PC-9 (cell line): Measurements from ENCODE around the gene NPSR1.

Experiments
- EZH2 ChIP-seq: fragments of 200-600 bp; sonication (generic); IDR thresholded peaks from 2 replicates; pipeline ENCODE4 v1.8.0; 2017; ENCODE audit warnings: antibody characterized with exemption, low read depth
- TF ChIP-seq, protein P1 (sequence below): fragments of 200-600 bp; sonication (generic); conservative IDR thresholded peaks from 2 replicates; pipeline ENCODE4 v1.6.1; 2017; ENCODE audit warnings: mixed run types, antibody characterized with exemption, mild to moderate bottlenecking, moderate library complexity

DNA sequence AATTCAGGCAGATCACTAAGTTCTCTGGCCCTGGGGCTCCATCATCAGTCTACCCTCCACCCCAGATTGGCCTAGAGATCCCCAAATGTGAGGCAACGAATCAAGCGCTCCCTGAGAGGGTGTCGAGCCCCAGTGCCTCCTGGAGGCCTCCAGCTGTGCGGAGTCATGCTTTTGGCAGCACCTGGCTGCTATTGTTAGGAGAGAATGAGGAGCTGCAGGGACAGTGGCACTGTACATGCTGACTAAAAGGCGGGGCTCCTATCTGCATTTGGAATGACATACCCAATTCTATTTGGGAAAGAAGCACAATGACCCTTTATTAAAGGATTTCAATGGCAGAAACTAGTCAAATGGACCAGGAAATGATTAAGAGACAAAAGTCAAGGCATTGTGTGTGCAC, 217.5 kb downstream of the NPSR1 start:
- TF ChIP-seq, protein P1, sequence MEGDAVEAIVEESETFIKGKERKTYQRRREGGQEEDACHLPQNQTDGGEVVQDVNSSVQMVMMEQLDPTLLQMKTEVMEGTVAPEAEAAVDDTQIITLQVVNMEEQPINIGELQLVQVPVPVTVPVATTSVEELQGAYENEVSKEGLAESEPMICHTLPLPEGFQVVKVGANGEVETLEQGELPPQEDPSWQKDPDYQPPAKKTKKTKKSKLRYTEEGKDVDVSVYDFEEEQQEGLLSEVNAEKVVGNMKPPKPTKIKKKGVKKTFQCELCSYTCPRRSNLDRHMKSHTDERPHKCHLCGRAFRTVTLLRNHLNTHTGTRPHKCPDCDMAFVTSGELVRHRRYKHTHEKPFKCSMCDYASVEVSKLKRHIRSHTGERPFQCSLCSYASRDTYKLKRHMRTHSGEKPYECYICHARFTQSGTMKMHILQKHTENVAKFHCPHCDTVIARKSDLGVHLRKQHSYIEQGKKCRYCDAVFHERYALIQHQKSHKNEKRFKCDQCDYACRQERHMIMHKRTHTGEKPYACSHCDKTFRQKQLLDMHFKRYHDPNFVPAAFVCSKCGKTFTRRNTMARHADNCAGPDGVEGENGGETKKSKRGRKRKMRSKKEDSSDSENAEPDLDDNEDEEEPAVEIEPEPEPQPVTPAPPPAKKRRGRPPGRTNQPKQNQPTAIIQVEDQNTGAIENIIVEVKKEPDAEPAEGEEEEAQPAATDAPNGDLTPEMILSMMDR = no peak
- TF ChIP-seq EZH2 = no peak
